ENCODE results near the gene GFM2. TPM values are rescaled to one million over a fixed set of nuclear protein-coding genes. Genes with fewer than 3 reads are reported as not detected.
"Not testable (repeated sequence)": the region's sequence is repeated elsewhere in the genome, so short reads cannot be mapped to it uniquely, and the experiment has no call there.

Gene GFM2
- total RNA-seq, 1 donor from 2014 or later: 29.8 TPM

DNA sequence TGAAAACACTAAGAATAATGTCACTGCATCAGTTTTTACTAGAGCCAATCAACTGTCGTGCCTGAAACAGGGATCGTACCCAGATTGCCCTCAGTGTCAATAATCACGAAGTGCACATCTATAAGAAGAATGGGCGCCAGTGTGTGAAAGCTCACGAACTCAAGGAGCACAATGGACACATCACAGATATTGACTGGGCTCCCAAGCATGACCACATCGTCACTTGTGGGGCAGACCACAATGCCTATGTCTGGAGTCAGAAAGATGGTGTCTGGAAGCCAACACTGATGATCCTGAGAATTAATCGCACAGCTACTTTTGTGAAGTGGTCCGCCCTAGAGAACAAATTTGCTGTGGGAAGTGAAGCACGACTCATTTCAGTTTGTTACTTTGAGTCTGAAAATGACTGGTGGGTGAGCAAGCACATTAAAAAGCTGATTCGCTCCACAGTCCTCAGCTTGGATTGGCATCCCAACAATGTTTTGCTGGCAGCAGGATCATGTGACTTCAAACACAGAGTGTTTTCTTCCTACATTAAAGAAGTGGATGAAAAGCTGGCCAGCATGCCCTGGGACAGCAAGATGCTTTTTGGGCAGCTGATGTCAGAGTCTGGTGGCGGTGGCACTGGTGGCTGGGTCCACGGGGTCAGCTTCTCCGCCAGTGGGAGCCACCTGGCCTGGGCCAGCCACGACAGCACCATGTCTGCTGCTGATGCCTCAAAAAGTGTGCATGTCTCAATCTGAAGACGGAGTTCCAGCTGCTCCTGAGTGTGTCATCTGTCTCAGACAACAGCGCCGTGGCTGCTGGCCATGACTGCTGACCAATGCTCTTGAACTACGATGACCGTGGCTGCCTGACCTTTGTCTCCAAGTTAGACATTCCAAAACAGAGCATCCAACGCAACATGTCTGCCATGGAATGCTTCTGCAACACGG, 32.3 kb upstream of the GFM2 start:
- Mint-ChIP-seq H3K4me1 (no peaks in the 10 kb centered on the region), H3K9me3 (no peaks in the 10 kb centered on the region), H3K27me3 (ENCODE audit: low read depth) (no peaks in the 10 kb centered on the region), H3K36me3 (ENCODE audit: low read depth) (peaks cover 10% of the 10 kb centered on the region), H3K27ac (ENCODE audit: unreplicated experiment) (peak overlapping the region; percentile 57), H3K4me3 (no peak overlapping the region)
- TF ChIP-seq, protein P1, sequence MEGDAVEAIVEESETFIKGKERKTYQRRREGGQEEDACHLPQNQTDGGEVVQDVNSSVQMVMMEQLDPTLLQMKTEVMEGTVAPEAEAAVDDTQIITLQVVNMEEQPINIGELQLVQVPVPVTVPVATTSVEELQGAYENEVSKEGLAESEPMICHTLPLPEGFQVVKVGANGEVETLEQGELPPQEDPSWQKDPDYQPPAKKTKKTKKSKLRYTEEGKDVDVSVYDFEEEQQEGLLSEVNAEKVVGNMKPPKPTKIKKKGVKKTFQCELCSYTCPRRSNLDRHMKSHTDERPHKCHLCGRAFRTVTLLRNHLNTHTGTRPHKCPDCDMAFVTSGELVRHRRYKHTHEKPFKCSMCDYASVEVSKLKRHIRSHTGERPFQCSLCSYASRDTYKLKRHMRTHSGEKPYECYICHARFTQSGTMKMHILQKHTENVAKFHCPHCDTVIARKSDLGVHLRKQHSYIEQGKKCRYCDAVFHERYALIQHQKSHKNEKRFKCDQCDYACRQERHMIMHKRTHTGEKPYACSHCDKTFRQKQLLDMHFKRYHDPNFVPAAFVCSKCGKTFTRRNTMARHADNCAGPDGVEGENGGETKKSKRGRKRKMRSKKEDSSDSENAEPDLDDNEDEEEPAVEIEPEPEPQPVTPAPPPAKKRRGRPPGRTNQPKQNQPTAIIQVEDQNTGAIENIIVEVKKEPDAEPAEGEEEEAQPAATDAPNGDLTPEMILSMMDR (conservative IDR thresholded peaks at IDR 0.05): no peak
- DNase-seq (ENCODE audit: low read depth, low spot score): no peak

DNA sequence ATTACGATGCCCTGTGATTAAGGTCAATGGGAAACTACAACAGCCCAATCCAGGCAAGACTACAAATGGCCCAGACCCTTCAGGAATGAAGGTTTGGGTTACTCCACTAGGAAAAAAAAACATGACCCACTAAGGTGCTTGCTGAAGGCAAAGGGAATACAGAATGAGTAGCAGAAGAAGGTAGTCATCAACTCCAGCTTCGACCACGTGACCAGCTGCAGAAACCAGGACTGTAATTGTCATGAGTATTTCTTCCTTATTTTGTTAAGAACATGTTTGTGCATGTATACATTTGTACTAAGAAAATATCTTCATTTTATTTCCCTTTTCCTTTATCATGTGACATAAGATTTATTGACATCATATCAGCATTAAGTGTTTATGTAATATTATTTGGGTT, 24.8 kb upstream of the GFM2 start:
- DNase-seq (ENCODE audit: low read depth, low spot score); H3K27ac Mint-ChIP-seq (ENCODE audit: unreplicated experiment); H3K4me1 Mint-ChIP-seq; H3K4me3 Mint-ChIP-seq; H3K27me3 Mint-ChIP-seq (ENCODE audit: low read depth): not testable (repeated sequence)
- H3K9me3 Mint-ChIP-seq: peaks cover 15% of the 10 kb centered on the region
- peaks cover 49% of the 10 kb centered on the region for H3K36me3 Mint-ChIP-seq (ENCODE audit: low read depth)

DNA sequence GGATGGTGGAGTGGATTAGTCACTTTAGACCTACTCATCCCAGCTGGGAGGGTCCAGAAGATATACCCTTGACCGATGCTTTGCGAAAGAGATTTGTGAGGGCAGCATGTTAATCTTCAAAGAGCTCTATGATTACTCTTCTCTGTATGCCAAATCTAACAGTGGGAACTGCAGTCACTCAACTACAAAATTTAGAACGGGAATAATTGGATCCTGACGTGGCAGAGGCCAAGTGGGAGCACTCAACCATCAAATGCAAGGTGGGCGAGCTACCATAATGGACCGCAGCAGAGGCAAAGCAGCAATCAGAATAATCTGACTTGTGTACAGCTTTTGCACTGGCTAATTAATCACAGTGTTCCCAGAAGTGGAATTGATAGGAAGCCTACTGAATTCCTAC, 20.5 kb upstream of the GFM2 start:
- TF ChIP-seq, protein P1 (conservative IDR thresholded peaks at IDR 0.05): no peak
- H3K27ac Mint-ChIP-seq (ENCODE audit: unreplicated experiment): no peak overlapping the region
- H3K4me3 Mint-ChIP-seq: no peak overlapping the region
- no peak for DNase-seq (ENCODE audit: low read depth, low spot score)
- peaks cover 48% of the 10 kb centered on the region for H3K36me3 Mint-ChIP-seq (ENCODE audit: low read depth)
- H3K27me3 Mint-ChIP-seq (ENCODE audit: low read depth): no peaks in the 10 kb centered on the region
- H3K4me1 Mint-ChIP-seq: no peaks in the 10 kb centered on the region
- peaks cover 14% of the 10 kb centered on the region for H3K9me3 Mint-ChIP-seq

DNA sequence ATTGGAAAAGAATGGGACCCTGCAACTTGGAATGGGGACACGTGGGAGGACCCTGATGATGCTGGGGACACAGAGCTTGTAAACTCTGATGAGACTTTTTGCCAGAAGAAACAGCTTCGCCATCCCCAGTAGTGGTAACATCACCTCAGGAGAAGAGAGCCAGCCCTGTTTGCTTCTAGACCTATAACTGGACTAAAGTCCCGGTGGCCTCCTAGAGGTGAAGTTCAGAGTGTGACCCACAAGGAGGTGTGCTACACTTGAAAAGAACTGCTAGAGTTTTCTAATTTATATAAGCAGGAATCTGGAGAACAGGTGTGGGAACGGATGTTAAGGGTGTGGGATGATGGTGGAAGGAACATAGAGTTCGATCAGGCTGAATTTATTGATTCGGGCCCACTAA, 19.9 kb upstream of the GFM2 start:
- H3K9me3 Mint-ChIP-seq: peaks cover 11% of the 10 kb centered on the region
- H3K27me3 Mint-ChIP-seq (ENCODE audit: low read depth): no peaks in the 10 kb centered on the region
- H3K4me3 Mint-ChIP-seq: no peak overlapping the region
- H3K27ac Mint-ChIP-seq (ENCODE audit: unreplicated experiment): no peak overlapping the region
- H3K36me3 Mint-ChIP-seq (ENCODE audit: low read depth): peaks cover 42% of the 10 kb centered on the region
- TF ChIP-seq, protein P1 (conservative IDR thresholded peaks at IDR 0.05): no peak
- no peak for DNase-seq (ENCODE audit: low read depth, low spot score)
- H3K4me1 Mint-ChIP-seq: no peaks in the 10 kb centered on the region

DNA sequence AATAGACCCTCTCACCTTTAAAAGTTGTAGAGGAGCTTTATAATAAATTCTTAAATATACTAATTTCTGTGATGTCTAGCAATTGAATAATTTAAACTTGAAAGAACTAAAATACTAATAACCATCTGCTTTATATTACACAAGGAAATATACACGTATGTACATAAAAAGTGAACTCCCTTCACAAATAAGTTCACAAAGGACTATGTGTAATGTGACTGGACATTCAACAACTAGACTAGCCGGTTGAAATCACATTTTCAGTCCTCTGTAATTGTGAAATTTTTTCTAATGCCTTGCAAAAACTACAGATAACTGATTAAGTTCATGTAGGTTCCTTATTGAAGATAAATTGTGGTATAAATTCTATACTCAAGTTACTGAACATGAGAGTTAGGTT, 11.7 kb upstream of the GFM2 start:
- no peaks in the 10 kb centered on the region for H3K9me3 Mint-ChIP-seq
- TF ChIP-seq, protein P1 (conservative IDR thresholded peaks at IDR 0.05): no peak
- H3K27ac Mint-ChIP-seq (ENCODE audit: unreplicated experiment): no peak overlapping the region
- H3K4me1 Mint-ChIP-seq: no peaks in the 10 kb centered on the region
- H3K27me3 Mint-ChIP-seq (ENCODE audit: low read depth): no peaks in the 10 kb centered on the region
- DNase-seq (ENCODE audit: low read depth, low spot score): no peak
- no peak overlapping the region for H3K4me3 Mint-ChIP-seq
- H3K36me3 Mint-ChIP-seq (ENCODE audit: low read depth): peaks cover 2% of the 10 kb centered on the region

DNA sequence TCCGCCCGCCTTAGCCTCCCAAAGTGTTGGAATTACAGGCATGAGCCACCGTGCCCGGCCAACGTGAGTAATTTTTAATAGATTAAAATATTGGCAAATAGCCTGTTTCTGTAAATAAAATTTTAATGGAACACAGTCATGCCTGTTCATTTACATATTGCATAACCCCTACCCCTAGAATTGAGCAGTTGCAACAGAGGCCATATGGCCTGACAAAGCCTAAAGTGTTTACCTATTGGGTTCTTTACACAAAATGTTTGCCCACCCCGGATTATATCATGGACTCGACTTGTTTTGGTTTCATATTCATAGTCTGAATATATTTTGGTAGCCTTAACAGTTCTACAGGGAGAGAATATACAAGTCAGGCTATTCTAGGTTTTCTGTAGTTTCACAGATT, 5.4 kb upstream of the GFM2 start:
- TF ChIP-seq, protein P1 (conservative IDR thresholded peaks at IDR 0.05): no peak
- H3K36me3 Mint-ChIP-seq (ENCODE audit: low read depth): peaks cover 9% of the 10 kb centered on the region
- no peaks in the 10 kb centered on the region for H3K27me3 Mint-ChIP-seq (ENCODE audit: low read depth)
- no peak overlapping the region for H3K27ac Mint-ChIP-seq (ENCODE audit: unreplicated experiment)
- H3K4me1 Mint-ChIP-seq: peaks cover 10% of the 10 kb centered on the region
- no peak for DNase-seq (ENCODE audit: low read depth, low spot score)
- no peak overlapping the region for H3K4me3 Mint-ChIP-seq
- no peaks in the 10 kb centered on the region for H3K9me3 Mint-ChIP-seq
